Measurements from ENCODE around the gene SLC4A8. TPM values are rescaled to one million over a fixed set of nuclear protein-coding genes. Genes with fewer than 3 reads are reported as not detected.

Gene SLC4A8
- total RNA-seq, 2 donors from 2014 or later = 2.8 to 7.1 TPM

GRCh38 chr12:51407604-51408003 lies 17.0 kb upstream of the SLC4A8 start:
- Histone ChIP-seq H3K27me3 (replicated peaks; ENCODE audit: insufficient read depth) (no peaks in the 10 kb centered on the region), H3K4me1 (ENCODE audit: control insufficient read depth in 1 of 2, low read depth in 2 of 2) (no peaks in the 10 kb centered on the region), H3K36me3 (no peaks in the 10 kb centered on the region), H3K9me3 (no peaks in the 10 kb centered on the region), H3K4me3 (no peak overlapping the region), H3K27ac (no peak overlapping the region)
- ATAC-seq (ENCODE audit: insufficient number of reproducible peaks, low FRiP score, low read depth) = no peak
- TF ChIP-seq CTCF (IDR thresholded peaks at IDR 0.05) = no peak
- DNase-seq (ENCODE audit: low spot score) = no peak

GRCh38 chr12:51409846-51410245 lies 14.8 kb upstream of the SLC4A8 start:
- Histone ChIP-seq H3K4me3 (no peak overlapping the region), H3K27me3 (replicated peaks; ENCODE audit: insufficient read depth) (no peaks in the 10 kb centered on the region), H3K36me3 (no peaks in the 10 kb centered on the region), H3K27ac (no peak overlapping the region), H3K4me1 (ENCODE audit: control insufficient read depth in 1 of 2, low read depth in 2 of 2) (no peaks in the 10 kb centered on the region), H3K9me3 (no peaks in the 10 kb centered on the region)
- ATAC-seq (ENCODE audit: insufficient number of reproducible peaks, low FRiP score, low read depth) = no peak
- TF ChIP-seq CTCF (IDR thresholded peaks at IDR 0.05) = no peak
- no peak for DNase-seq (ENCODE audit: low spot score)

- Histone ChIP-seq H3K4me3 (no peak overlapping the region), H3K4me1 (ENCODE audit: control insufficient read depth in 1 of 2, low read depth in 2 of 2) (no peaks in the 10 kb centered on the region), H3K27me3 (replicated peaks; ENCODE audit: insufficient read depth) (no peaks in the 10 kb centered on the region), H3K27ac (no peak overlapping the region), H3K36me3 (no peaks in the 10 kb centered on the region), H3K9me3 (no peaks in the 10 kb centered on the region)
- no peak for TF ChIP-seq CTCF (IDR thresholded peaks at IDR 0.05)
- ATAC-seq (ENCODE audit: insufficient number of reproducible peaks, low FRiP score, low read depth) (no peak), DNase-seq (ENCODE audit: low spot score) (no peak)
Observed at GRCh38 chr12:51413149-51413548, 11.5 kb upstream of the SLC4A8 start.

- no peaks in the 10 kb centered on the region for H3K27me3 ChIP-seq (replicated peaks; ENCODE audit: insufficient read depth)
- ATAC-seq (ENCODE audit: insufficient number of reproducible peaks, low FRiP score, low read depth) = no peak
- no peaks in the 10 kb centered on the region for H3K9me3 ChIP-seq
- H3K4me1 ChIP-seq (ENCODE audit: control insufficient read depth in 1 of 2, low read depth in 2 of 2) = no peaks in the 10 kb centered on the region
- no peak overlapping the region for H3K27ac ChIP-seq
- H3K36me3 ChIP-seq = no peaks in the 10 kb centered on the region
- no peak overlapping the region for H3K4me3 ChIP-seq
- DNase-seq (ENCODE audit: low spot score) = no peak
- no peak for TF ChIP-seq CTCF (IDR thresholded peaks at IDR 0.05)
Observed at GRCh38 chr12:51413791-51414190, 10.8 kb upstream of the SLC4A8 start.

GRCh38 chr12:51415931-51416330 lies 8.7 kb upstream of the SLC4A8 start:
- Histone ChIP-seq H3K27me3 (replicated peaks; ENCODE audit: insufficient read depth) (no peaks in the 10 kb centered on the region), H3K27ac (no peak overlapping the region), H3K36me3 (no peaks in the 10 kb centered on the region), H3K4me3 (no peak overlapping the region), H3K9me3 (no peaks in the 10 kb centered on the region), H3K4me1 (ENCODE audit: control insufficient read depth in 1 of 2, low read depth in 2 of 2) (no peaks in the 10 kb centered on the region)
- DNase-seq (ENCODE audit: low spot score) (no peak), ATAC-seq (ENCODE audit: insufficient number of reproducible peaks, low FRiP score, low read depth) (no peak)
- TF ChIP-seq CTCF (IDR thresholded peaks at IDR 0.05) = no peak

Data from thoracic aorta (tissue), 2 donors.